A673 (cell line): Measurements from ENCODE around the gene COL20A1. TPM values are rescaled to one million over a fixed set of nuclear protein-coding genes. Genes with fewer than 3 reads are reported as not detected.

Experiments used
- BruUV-seq: library from RNA; stranded (reverse); fragments of 400-500 nt; replicated peaks from 2 replicates; lab custom pipeline; 2021; lab: Mats Ljungman, UMichigan
- CTCF ChIA-PET: fragments of 300-600 bp; sonication (Branson Sonifier 250); formaldehyde crosslinking; loops from one replicate; lab custom pipeline; 2022; ENCODE audit warnings: antibody characterized with exemption; lab: Charles Lee
- POLR2A ChIA-PET: fragments of 300-600 bp; sonication (Branson Sonifier 250); formaldehyde crosslinking; loops from one replicate; lab custom pipeline; 2022; ENCODE audit warnings: antibody characterized with exemption; ENCODE audit not compliant: low non-redundant PET; lab: Charles Lee
- DNase-seq: peaks from one replicate; pipeline ENCODE4 v3.0.0-alpha.2; 2015; ENCODE audit warnings: low spot score
- H3K27ac ChIP-seq: fragments of 200-600 bp; sonication (generic); 2 replicates; pipeline ENCODE4 v1.5.1; 2016; ENCODE audit warnings: mixed run types, low read depth, mild to moderate bottlenecking, mixed read lengths, antibody characterized with exemption, low read length; ENCODE audit not compliant: poor library complexity, severe bottlenecking
- H3K27me3 ChIP-seq: fragments of 200-600 bp; sonication (generic); replicated peaks from 2 replicates; pipeline ENCODE4 v1.6.1; 2017; ENCODE audit warnings: mixed run types, low read depth, mild to moderate bottlenecking, mixed read lengths, antibody characterized with exemption, low read length; ENCODE audit not compliant: insufficient read depth, poor library complexity
- H3K36me3 ChIP-seq: fragments of 200-600 bp; sonication (generic); 2 replicates; pipeline ENCODE4 v1.6.1; 2016; ENCODE audit warnings: mixed run types, mild to moderate bottlenecking, mixed read lengths, antibody characterized with exemption, low read length; ENCODE audit not compliant: insufficient read depth, poor library complexity, severe bottlenecking
- H3K4me1 ChIP-seq: fragments of 200-600 bp; sonication (generic); 2 replicates; pipeline ENCODE4 v1.6.1; 2017; ENCODE audit warnings: mixed run types, mild to moderate bottlenecking, mixed read lengths, antibody characterized with exemption, low read length; ENCODE audit not compliant: insufficient read depth, poor library complexity, severe bottlenecking
- H3K4me3 ChIP-seq: fragments of 200-600 bp; sonication (generic); 2 replicates; pipeline ENCODE4 v1.5.1; 2016; ENCODE audit warnings: low read depth, mixed run types, mild to moderate bottlenecking, mixed read lengths, low read length; ENCODE audit not compliant: poor library complexity, severe bottlenecking
- H3K9me3 ChIP-seq: fragments of 200-600 bp; sonication (generic); 2 replicates; pipeline ENCODE4 v1.6.1; 2016; ENCODE audit warnings: mixed run types, low read depth, mild to moderate bottlenecking, mixed read lengths, antibody characterized with exemption, low read length; ENCODE audit not compliant: poor library complexity, severe bottlenecking
- CTCF ChIP-seq: fragments of 300-800, 200-600 bp; sonication (generic); conservative IDR thresholded peaks from 2 replicates; pipeline ENCODE4 v1.5.1; 2017; ENCODE audit warnings: low read depth, mild to moderate bottlenecking, antibody characterized with exemption, low read length, moderate library complexity, mixed read lengths
- EZH2 ChIP-seq: fragments of 200-600 bp; sonication (generic); IDR thresholded peaks from 2 replicates; pipeline ENCODE4 v1.6.1; 2017; ENCODE audit warnings: borderline replicate concordance, low read depth, mild to moderate bottlenecking, mixed read lengths, antibody characterized with exemption, low read length; ENCODE audit not compliant: poor library complexity, severe bottlenecking
- intact Hi-C: fragments of 100-400 bp; cut with micrococcal nuclease; formaldehyde crosslinking; loops from one replicate; pipeline ENCODE4 v1.10.0; 2022; ENCODE audit not compliant: unreplicated experiment
- total RNA-seq: library from RNA; stranded (reverse); gene quantifications from 2 replicates; pipeline ENCODE4 v1.2.3, GENCODE V29; 2021

COL20A1 gene
- total RNA-seq, 1 experiment from 2014 or later, result not detected

GRCh38 chr20:63298731-63299312 is 5.8 kb downstream of the COL20A1 start:
- H3K9me3 ChIP-seq, result no peaks in the 10 kb centered on the region
- H3K4me3 ChIP-seq, result no peak overlapping the region
- ChIA-PET POLR2A (interaction anchor here (0.5 kb wide), 1 partner anchor 300 kb away, joined by 3 read pairs; no protein-coding TSS in a partner anchor), CTCF (no interaction called here)
- H3K27ac ChIP-seq, result no peak overlapping the region
- BruUV-seq, result no TSS peak
- peaks cover 61% of the 10 kb centered on the region for H3K27me3 ChIP-seq
- H3K4me1 ChIP-seq, result no peaks in the 10 kb centered on the region
- DNase-seq, result no peak
- intact Hi-C loops, result no loop called here
- no peak for TF ChIP-seq EZH2
- no peak for TF ChIP-seq CTCF
- no peaks in the 10 kb centered on the region for H3K36me3 ChIP-seq

GRCh38 chr20:63301671-63302070 is 8.7 kb downstream of the COL20A1 start:
- no peak overlapping the region for H3K4me3 ChIP-seq
- no TSS peak for BruUV-seq
- peaks cover 38% of the 10 kb centered on the region for H3K27me3 ChIP-seq
- ChIA-PET POLR2A (no interaction called here), CTCF (no interaction called here)
- no peak for DNase-seq
- H3K4me1 ChIP-seq, result no peaks in the 10 kb centered on the region
- no peak for TF ChIP-seq CTCF
- TF ChIP-seq EZH2, result no peak
- H3K9me3 ChIP-seq, result no peaks in the 10 kb centered on the region
- H3K27ac ChIP-seq, result no peak overlapping the region
- no peaks in the 10 kb centered on the region for H3K36me3 ChIP-seq
- intact Hi-C loops, result no loop called here

- DNase-seq, result no peak
- Histone ChIP-seq H3K4me3 (no peak overlapping the region), H3K4me1 (no peaks in the 10 kb centered on the region), H3K27ac (no peak overlapping the region), H3K9me3 (no peaks in the 10 kb centered on the region), H3K27me3 (peaks cover 29% of the 10 kb centered on the region), H3K36me3 (no peaks in the 10 kb centered on the region)
- ChIA-PET CTCF (no interaction called here), POLR2A (no interaction called here)
- TF ChIP-seq EZH2, result no peak
- no peak for TF ChIP-seq CTCF
- BruUV-seq, result no TSS peak
- intact Hi-C loops, result no loop called here
These were observed 10.2 kb downstream of the COL20A1 start for GRCh38 chr20:63303095-63303666.
